Thyroid gland (tissue), 4 donors: ENCODE measurements around the gene LRFN4. TPM values are rescaled to one million over a fixed set of nuclear protein-coding genes. Genes with fewer than 3 reads are reported as not detected.
"Not testable (repeated sequence)": the region's sequence is repeated elsewhere in the genome, so short reads cannot be mapped to it uniquely, and the experiment has no call there.

Experiments used
- DNase-seq, 2 donors: peaks; one replicate each; pipeline ENCODE4 v3.0.0-alpha.2; 2019
- H3K27ac ChIP-seq, 3 donors: fragments of 200-600 bp; sonication (generic); 1 replicate in 2 of 3; 2 replicates in 1 of 3; pipeline ENCODE4 v1.5.1; 2016 to 2019; ENCODE audit warnings: mild to moderate bottlenecking in 1 of 3, moderate library complexity in 1 of 3
- H3K27me3 ChIP-seq: fragments of 200-600 bp; sonication (generic); one replicate; pipeline ENCODE4 v1.5.1; 2019
- H3K36me3 ChIP-seq, 2 donors: fragments of 200-600 bp; sonication (generic); one replicate each; pipeline ENCODE4 v1.5.1; 2016 to 2019
- H3K4me1 ChIP-seq, 2 donors: fragments of 200-600 bp; sonication (generic); one replicate each; pipeline ENCODE4 v1.5.1; 2017 to 2019
- H3K4me3 ChIP-seq, 3 donors: fragments of 200-600 bp; sonication (generic); replicated peaks in 1 of 3; 1 replicate in 2 of 3; 2 replicates in 1 of 3; pipeline ENCODE4 v1.5.1; 2016; ENCODE audit warnings: mild to moderate bottlenecking in 1 of 3
- H3K9me3 ChIP-seq: fragments of 200-600 bp; sonication (generic); one replicate; pipeline ENCODE4 v1.5.1; 2017
- CTCF ChIP-seq, 6 experiments: fragments of 200-600 bp in 3 of 6; fragments of 450-650 bp in 3 of 6; sonication (generic) in 3 of 6; IDR thresholded peaks; one replicate each; pipeline ENCODE4 v1.5.1; 2016 to 2019; ENCODE audit warnings: antibody characterized with exemption in 6 of 6, mild to moderate bottlenecking in 2 of 6, inconsistent platforms in 1 of 6, moderate library complexity in 1 of 6
- POLR2A ChIP-seq, 2 donors: fragments of 450-650 bp; IDR thresholded peaks; one replicate each; pipeline ENCODE4 v1.6.1; 2017; ENCODE audit warnings: antibody characterized with exemption in 2 of 2, mild to moderate bottlenecking in 2 of 2, moderate library complexity in 1 of 2
- WGBS, 2 donors: methylation state at CpG; one replicate each; pipeline ENCODE4 v1.1.5; 2017; 5-methylcytosine and 5-hydroxymethylcytosine counted together
- intact Hi-C: fragments of 100-400 bp; cut with DNase I; formaldehyde crosslinking; loops from one replicate; pipeline ENCODE4 v1.15.1; 2023
- total RNA-seq, 4 donors: library from RNA; depleted of rRNA; stranded (reverse); fragments of >200 nt; gene quantifications; one replicate each; pipeline ENCODE4 v1.2.3, GENCODE V29; 2016

The LRFN4 gene
- total RNA-seq, 4 donors from 2014 or later = 4.7 to 7.5 (median 5.9) TPM

DNA sequence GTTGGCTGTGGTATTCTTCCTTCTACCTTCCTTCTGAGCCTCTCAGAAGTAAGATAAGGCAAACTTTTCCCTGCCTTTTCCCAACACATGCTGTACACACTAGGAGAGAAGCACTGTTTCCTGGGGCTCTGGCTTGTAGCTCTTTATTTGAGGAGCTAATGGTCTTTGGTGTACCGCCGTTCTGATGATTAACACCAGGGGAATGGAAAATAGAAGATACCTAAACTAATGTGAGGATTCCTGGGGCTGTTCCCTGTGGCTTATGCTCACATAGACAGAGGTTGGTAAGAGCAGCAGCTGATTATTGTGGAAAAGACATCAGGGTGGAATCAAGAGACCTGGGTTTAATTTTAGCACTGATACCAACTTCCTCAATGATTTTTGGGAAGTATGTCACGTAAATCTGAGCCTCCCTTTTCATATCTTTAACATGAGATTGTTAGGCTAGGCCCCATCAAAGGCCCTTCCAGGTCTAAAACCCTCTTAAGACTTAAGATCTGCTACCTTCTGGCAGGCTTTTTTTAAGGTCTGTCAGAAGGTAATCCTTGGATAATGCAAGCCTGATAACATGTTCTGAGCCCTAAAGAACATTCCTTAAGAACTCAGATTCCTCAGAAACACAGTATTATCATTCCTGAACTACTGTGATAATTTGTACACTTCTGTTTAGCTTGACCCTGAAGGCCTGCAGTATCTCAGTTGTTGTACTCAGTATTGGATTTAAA, 38.5 kb upstream of the LRFN4 start:
- H3K4me1 ChIP-seq = no peaks in the 10 kb centered on the region
- H3K9me3 ChIP-seq = no peaks in the 10 kb centered on the region
- no peak for TF ChIP-seq POLR2A (IDR thresholded peaks at IDR 0.05)
- H3K27ac ChIP-seq = no peak overlapping the region
- intact Hi-C loops = no loop called here
- DNase-seq = no peak
- no peaks in the 10 kb centered on the region for H3K27me3 ChIP-seq
- no peaks in the 10 kb centered on the region for H3K36me3 ChIP-seq
- WGBS, 2 donors = 86 to 87% methylated on average over 3 of the region's 3 CpGs
- H3K4me3 ChIP-seq = no peak overlapping the region

DNA sequence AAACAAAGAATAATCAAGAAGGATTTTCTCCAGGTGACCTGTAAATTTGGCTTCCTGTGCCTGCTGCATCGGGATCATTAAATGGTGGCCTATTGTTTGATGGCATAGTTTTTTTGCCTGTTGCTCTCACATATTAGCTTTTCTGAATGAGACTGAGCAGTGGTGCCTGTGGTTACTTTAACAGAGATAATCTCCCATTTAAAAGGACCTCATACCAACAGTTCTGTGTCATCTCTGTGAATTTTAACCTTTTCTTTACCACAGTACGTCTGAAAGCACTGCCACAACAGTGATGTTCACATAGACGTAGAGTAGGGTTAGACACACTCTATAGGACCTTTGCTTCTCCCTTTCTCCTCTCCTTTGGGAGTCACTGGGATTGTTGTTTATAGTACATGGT, 36.5 kb upstream of the LRFN4 start:
- no peak overlapping the region for H3K27ac ChIP-seq
- H3K36me3 ChIP-seq = no peaks in the 10 kb centered on the region
- no peaks in the 10 kb centered on the region for H3K4me1 ChIP-seq
- no peaks in the 10 kb centered on the region for H3K9me3 ChIP-seq
- 79 to 88% methylated on average over 3 of the region's 3 CpGs for WGBS, 2 donors
- TF ChIP-seq CTCF (IDR thresholded peaks at IDR 0.05) (no peak), POLR2A (IDR thresholded peaks at IDR 0.05) (no peak)
- H3K4me3 ChIP-seq = no peak overlapping the region
- no peaks in the 10 kb centered on the region for H3K27me3 ChIP-seq
- intact Hi-C loops = no loop called here
- no peak for DNase-seq

GRCh38 chr11:66820901-66821300, 36.0 kb upstream of the LRFN4 start:
- Histone ChIP-seq H3K4me3 (no peak overlapping the region), H3K36me3 (no peaks in the 10 kb centered on the region), H3K27ac (no peak overlapping the region), H3K9me3 (no peaks in the 10 kb centered on the region), H3K27me3 (no peaks in the 10 kb centered on the region), H3K4me1 (no peaks in the 10 kb centered on the region)
- whole genome bisulfite sequencing, 2 donors = 92 to 93% methylated on average over 3 of the region's 3 CpGs
- no peak for DNase-seq
- intact Hi-C loops = no loop called here
- TF ChIP-seq CTCF (IDR thresholded peaks at IDR 0.05) (no peak), POLR2A (IDR thresholded peaks at IDR 0.05) (no peak)

DNA sequence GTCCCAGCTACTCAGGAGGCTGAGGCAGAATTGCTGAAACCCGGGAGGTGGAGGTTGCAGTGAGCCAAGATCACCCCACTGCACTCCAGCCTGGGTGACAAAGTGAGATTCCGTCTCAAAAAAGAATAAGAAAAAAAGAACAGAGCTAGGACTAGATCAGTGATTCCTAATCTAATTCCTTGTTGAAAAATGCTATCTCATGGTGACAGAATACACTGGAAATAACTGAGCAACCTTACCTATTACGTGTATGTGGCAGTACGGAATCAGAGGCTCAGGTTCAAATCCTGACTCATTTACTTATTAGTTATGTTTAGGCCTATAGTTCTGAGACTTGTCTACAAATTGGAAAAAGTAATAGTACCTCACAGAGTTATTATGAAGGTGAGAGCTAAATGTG, 33.2 kb upstream of the LRFN4 start:
- WGBS, 2 donors = 94 to 98% methylated on average over 4 of the region's 4 CpGs
- intact Hi-C loops = no loop called here
- Histone ChIP-seq H3K36me3 (no peaks in the 10 kb centered on the region), H3K9me3 (no peaks in the 10 kb centered on the region), H3K4me3 (no peak overlapping the region), H3K4me1 (no peaks in the 10 kb centered on the region), H3K27me3 (no peaks in the 10 kb centered on the region), H3K27ac (no peak overlapping the region)
- TF ChIP-seq POLR2A (IDR thresholded peaks at IDR 0.05) (no peak), CTCF (IDR thresholded peaks at IDR 0.05) (no peak)
- no peak for DNase-seq

DNA sequence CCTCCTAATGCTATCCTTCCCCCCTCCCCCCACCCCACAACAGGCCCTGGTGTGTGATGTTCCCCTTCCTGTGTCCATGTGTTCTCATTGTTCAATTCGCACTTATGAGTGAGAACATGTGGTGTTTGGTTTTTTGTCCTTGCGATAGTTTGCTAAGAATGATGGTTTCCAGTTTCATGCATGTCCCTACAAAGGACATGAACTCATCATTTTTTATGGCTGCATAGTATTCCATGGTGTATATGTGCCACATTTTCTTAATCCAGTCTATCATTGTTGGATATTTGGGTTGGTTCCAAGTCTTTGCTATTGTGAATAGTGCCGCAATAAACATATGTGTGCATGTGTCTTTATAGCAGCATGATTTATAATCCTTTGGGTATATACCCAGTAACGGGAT, 32.3 kb upstream of the LRFN4 start:
- 98 to 100% methylated on average over 4 of the region's 4 CpGs for WGBS, 2 donors
- H3K4me3 ChIP-seq, H3K36me3 ChIP-seq, H3K27ac ChIP-seq, H3K9me3 ChIP-seq, DNase-seq, intact Hi-C loops, H3K4me1 ChIP-seq, H3K27me3 ChIP-seq: not testable (repeated sequence)

- Histone ChIP-seq H3K4me3 (no peak overlapping the region), H3K9me3 (no peaks in the 10 kb centered on the region), H3K4me1 (no peaks in the 10 kb centered on the region), H3K27ac (no peak overlapping the region), H3K27me3 (no peaks in the 10 kb centered on the region), H3K36me3 (no peaks in the 10 kb centered on the region)
- 53 to 58% methylated on average over 4 of the region's 4 CpGs for WGBS, 2 donors
- DNase-seq = no peak
- intact Hi-C loops = loop anchor here (5.0 kb wide), 1 partner anchor 142 kb away; no protein-coding TSS in a partner anchor
- TF ChIP-seq CTCF (IDR thresholded peaks at IDR 0.05) = no peak
- no peak for TF ChIP-seq POLR2A (IDR thresholded peaks at IDR 0.05)
These were observed 22.4 kb upstream of the LRFN4 start for GRCh38 chr11:66834539-66834845.
